Measurements from ENCODE around the gene PIH1D1.

- TF ChIP-seq POLR2A (IDR thresholded peaks at IDR 0.05; ENCODE audit: low read depth, low read length), result no peak
- no peak for TF ChIP-seq CTCF (IDR thresholded peaks at IDR 0.05; ENCODE audit: extremely low read depth in 1 of 2, insufficient read depth in 1 of 2, low read depth in 1 of 2, low read length in 2 of 2)
- no peak for TF ChIP-seq POLR2AphosphoS5 (IDR thresholded peaks at IDR 0.05; ENCODE audit: insufficient read depth, low read depth, low read length)
Measured at GRCh38 chr19:49407482-49408015, 44.1 kb downstream of the PIH1D1 start.

Data from endothelial cell of umbilical vein (primary cell).